K562 (cell line): Measurements from ENCODE around the gene CALML3. TPM values are rescaled to one million over a fixed set of nuclear protein-coding genes. Genes with fewer than 3 reads are reported as not detected.

Source experiments
- ARNT ChIP-seq, 2 experiments: fragments of 450-650 bp; IDR thresholded peaks; 2 replicates each; pipeline ENCODE4 v1.6.1; 2016; ENCODE audit warnings: mild to moderate bottlenecking in 1 of 2
- ATF7 ChIP-seq: fragments of 450-650 bp; IDR thresholded peaks from 2 replicates; pipeline ENCODE4 v1.7.1; 2014; ENCODE audit warnings: mild to moderate bottlenecking, moderate library complexity
- BHLHE40 ChIP-seq: IDR thresholded peaks from 2 replicates; pipeline ENCODE4 v1.6.1; 2011; ENCODE audit warnings: low read length, improper control_type of control experiment
- BMI1 ChIP-seq: fragments of 150-350 bp; IDR thresholded peaks from 2 replicates; pipeline ENCODE4 v1.6.1; 2014; ENCODE audit warnings: low read length
- E2F4 ChIP-seq: sonication (generic); formaldehyde crosslinking; IDR thresholded peaks from 2 replicates; pipeline ENCODE4 v1.8.0; 2022; ENCODE audit warnings: mild to moderate bottlenecking, low read depth, missing genetic modification reagents
- MCM2 ChIP-seq: fragments of 450-650 bp; IDR thresholded peaks from 2 replicates; pipeline ENCODE4 v1.6.1; 2017; ENCODE audit warnings: low read depth, mild to moderate bottlenecking
- NFYB ChIP-seq: IDR thresholded peaks from 2 replicates; pipeline ENCODE4 v1.6.1; 2011; ENCODE audit warnings: mild to moderate bottlenecking, moderate library complexity; ENCODE audit not compliant: insufficient read length; ENCODE audit errors: extremely low read depth
- USF1 ChIP-seq: sonication (generic); formaldehyde crosslinking; IDR thresholded peaks from 2 replicates; pipeline ENCODE4 v1.9.0; 2022; ENCODE audit warnings: mild to moderate bottlenecking, missing genetic modification reagents
- ZFP1 ChIP-seq: fragments of 450-650 bp; formaldehyde crosslinking; IDR thresholded peaks from 2 replicates; pipeline ENCODE4 v1.4.0; 2020; ENCODE audit warnings: mild to moderate bottlenecking, mixed read lengths
- ZFP91 ChIP-seq: sonication (generic); formaldehyde crosslinking; IDR thresholded peaks from 2 replicates; pipeline ENCODE4 v1.8.0; 2022; ENCODE audit warnings: mild to moderate bottlenecking, missing genetic modification reagents
- ZNF609 ChIP-seq: sonication (generic); formaldehyde crosslinking; IDR thresholded peaks from 2 replicates; pipeline ENCODE4 v1.8.1; 2023; ENCODE audit warnings: missing genetic modification reagents, mild to moderate bottlenecking, borderline replicate concordance
- ZNF644 ChIP-seq: fragments of 200-800 bp; sonication (Bioruptor generic); IDR thresholded peaks from 2 replicates; pipeline ENCODE4 v1.6.1; 2016; ENCODE audit warnings: low read depth, missing genetic modification characterization, missing compliant biosample characterization
- polyA plus RNA-seq, 8 experiments: library from polyadenylated mRNA; depleted of rRNA in 4 of 8; stranded (reverse) in 5 of 8; unstranded in 3 of 8; fragments of >200 nt; fragmentation: Nextera tagmentation in 2 of 8; fragmentation: Illumina TruSeq in 1 of 8; extraction: Ambion mirVana in 2 of 8; extraction: Trizol in 1 of 8; gene quantifications; 2 replicates each; pipeline versions ENCODE4 v1.2.1 to v1.2.3, GENCODE V29; 2011 to 2014; ENCODE audit warnings: inconsistent platforms in 1 of 8, missing spikeins in 1 of 8
- total RNA-seq, 7 experiments: library from RNA; depleted of rRNA in 6 of 7; stranded (reverse); fragments of >200 nt in 6 of 7; fragmentation: Illumina TruSeq in 2 of 7; extraction: Trizol in 2 of 7; gene quantifications; 2 replicates each; pipeline versions ENCODE4 v1.2.1 to v1.2.3, GENCODE V29; 2011 to 2021; ENCODE audit warnings: low replicate concordance in 1 of 7
- TF ChIP-seq, protein P1 (sequence below), 3 experiments: fragments of 200-800 bp in 1 of 3; fragments of 250-450 bp in 1 of 3; fragments of 450-650 bp in 1 of 3; sonication (Bioruptor Pico) in 1 of 3; sonication (Bioruptor generic) in 1 of 3; formaldehyde crosslinking in 1 of 3; IDR thresholded peaks; 2 replicates each; pipeline versions ENCODE4 v1.6.1 to v1.8.0; 2016 to 2022; ENCODE audit warnings: mild to moderate bottlenecking in 2 of 3, missing genetic modification characterization in 2 of 3, missing compliant biosample characterization in 1 of 3, moderate library complexity in 1 of 3
- TF ChIP-seq, protein P2 (sequence below): fragments of 450-650 bp; formaldehyde crosslinking; IDR thresholded peaks from 2 replicates; pipeline ENCODE4 v1.4.0; 2020; ENCODE audit warnings: mild to moderate bottlenecking

CALML3 gene
- total and polyA plus RNA-seq, 9 of the 15 experiments (the other 6 are each of a cell fraction or from before 2014, with no cell fraction given): not detected

GRCh38 chr10:5478694-5479305 is 46.0 kb upstream of the CALML3 start (continued):
- TF ChIP-seq USF1 (no peak), ZFP91 (CRISPR knock-in tag) (no peak), ZNF609 (CRISPR knock-in tag) (no peak), BMI1 (no peak), MCM2 (no peak), ATF7 (0 out of 2 replicates have a peak, but pooled peaks have one; percentile 3), BHLHE40 (no peak), E2F4 (CRISPR knock-in tag) (no peak), ZFP1 (CRISPR knock-in tag) (no peak; the same call in 1 of the 2 replicates), ZNF644 (tag) (no peak), ARNT (IDR thresholded peaks at IDR 0.05) (no peak), NFYB (no peak)
- TF ChIP-seq, protein P1, sequence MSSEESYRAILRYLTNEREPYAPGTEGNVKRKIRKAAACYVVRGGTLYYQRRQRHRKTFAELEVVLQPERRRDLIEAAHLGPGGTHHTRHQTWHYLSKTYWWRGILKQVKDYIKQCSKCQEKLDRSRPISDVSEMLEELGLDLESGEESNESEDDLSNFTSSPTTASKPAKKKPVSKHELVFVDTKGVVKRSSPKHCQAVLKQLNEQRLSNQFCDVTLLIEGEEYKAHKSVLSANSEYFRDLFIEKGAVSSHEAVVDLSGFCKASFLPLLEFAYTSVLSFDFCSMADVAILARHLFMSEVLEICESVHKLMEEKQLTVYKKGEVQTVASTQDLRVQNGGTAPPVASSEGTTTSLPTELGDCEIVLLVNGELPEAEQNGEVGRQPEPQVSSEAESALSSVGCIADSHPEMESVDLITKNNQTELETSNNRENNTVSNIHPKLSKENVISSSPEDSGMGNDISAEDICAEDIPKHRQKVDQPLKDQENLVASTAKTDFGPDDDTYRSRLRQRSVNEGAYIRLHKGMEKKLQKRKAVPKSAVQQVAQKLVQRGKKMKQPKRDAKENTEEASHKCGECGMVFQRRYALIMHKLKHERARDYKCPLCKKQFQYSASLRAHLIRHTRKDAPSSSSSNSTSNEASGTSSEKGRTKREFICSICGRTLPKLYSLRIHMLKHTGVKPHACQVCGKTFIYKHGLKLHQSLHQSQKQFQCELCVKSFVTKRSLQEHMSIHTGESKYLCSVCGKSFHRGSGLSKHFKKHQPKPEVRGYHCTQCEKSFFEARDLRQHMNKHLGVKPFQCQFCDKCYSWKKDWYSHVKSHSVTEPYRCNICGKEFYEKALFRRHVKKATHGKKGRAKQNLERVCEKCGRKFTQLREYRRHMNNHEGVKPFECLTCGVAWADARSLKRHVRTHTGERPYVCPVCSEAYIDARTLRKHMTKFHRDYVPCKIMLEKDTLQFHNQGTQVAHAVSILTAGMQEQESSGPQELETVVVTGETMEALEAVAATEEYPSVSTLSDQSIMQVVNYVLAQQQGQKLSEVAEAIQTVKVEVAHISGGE (CRISPR knock-in tag; IDR thresholded peaks at IDR 0.05): no peak
- TF ChIP-seq, protein P2, sequence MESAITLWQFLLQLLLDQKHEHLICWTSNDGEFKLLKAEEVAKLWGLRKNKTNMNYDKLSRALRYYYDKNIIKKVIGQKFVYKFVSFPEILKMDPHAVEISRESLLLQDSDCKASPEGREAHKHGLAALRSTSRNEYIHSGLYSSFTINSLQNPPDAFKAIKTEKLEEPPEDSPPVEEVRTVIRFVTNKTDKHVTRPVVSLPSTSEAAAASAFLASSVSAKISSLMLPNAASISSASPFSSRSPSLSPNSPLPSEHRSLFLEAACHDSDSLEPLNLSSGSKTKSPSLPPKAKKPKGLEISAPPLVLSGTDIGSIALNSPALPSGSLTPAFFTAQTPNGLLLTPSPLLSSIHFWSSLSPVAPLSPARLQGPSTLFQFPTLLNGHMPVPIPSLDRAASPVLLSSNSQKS (CRISPR knock-in tag): 0 out of 2 replicates have a peak, but pooled peaks have one; percentile 21
